Measurements from ENCODE around the gene CSAD. TPM values are rescaled to one million over a fixed set of nuclear protein-coding genes. Genes with fewer than 3 reads are reported as not detected.
A peak's percentile ranks its signal among the peaks of the same experiment; 100 is the strongest.

Gene CSAD
- total RNA-seq, 4 donors from 2014 or later, result 7.2 to 33.6 (median 19.2) TPM

- no peak for TF ChIP-seq POLR2A (IDR thresholded peaks at IDR 0.05)
- TF ChIP-seq, protein P1, sequence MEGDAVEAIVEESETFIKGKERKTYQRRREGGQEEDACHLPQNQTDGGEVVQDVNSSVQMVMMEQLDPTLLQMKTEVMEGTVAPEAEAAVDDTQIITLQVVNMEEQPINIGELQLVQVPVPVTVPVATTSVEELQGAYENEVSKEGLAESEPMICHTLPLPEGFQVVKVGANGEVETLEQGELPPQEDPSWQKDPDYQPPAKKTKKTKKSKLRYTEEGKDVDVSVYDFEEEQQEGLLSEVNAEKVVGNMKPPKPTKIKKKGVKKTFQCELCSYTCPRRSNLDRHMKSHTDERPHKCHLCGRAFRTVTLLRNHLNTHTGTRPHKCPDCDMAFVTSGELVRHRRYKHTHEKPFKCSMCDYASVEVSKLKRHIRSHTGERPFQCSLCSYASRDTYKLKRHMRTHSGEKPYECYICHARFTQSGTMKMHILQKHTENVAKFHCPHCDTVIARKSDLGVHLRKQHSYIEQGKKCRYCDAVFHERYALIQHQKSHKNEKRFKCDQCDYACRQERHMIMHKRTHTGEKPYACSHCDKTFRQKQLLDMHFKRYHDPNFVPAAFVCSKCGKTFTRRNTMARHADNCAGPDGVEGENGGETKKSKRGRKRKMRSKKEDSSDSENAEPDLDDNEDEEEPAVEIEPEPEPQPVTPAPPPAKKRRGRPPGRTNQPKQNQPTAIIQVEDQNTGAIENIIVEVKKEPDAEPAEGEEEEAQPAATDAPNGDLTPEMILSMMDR (IDR thresholded peaks at IDR 0.05), result no peak
- H3K4me3 ChIP-seq (ENCODE audit: low read depth, poor library complexity, severe bottlenecking), result no peak overlapping the region
- intact Hi-C loops (cut with DNase I; ENCODE audit: low total_unique reads), result no loop called here
- peak in 1 of 2 donors; percentile 69 for DNase-seq (ENCODE audit: low spot score in 2 of 2)
- WGBS, 2 donors, result 77 to 85% methylated on average over 2 of the region's 2 CpGs
These were observed 20.1 kb downstream of the CSAD start for GRCh38 chr12:53160673-53161072.

- DNase-seq (ENCODE audit: low spot score in 2 of 2), result peak in 1 of 2 donors; percentile 72
- intact Hi-C loops (cut with DNase I; ENCODE audit: low total_unique reads), result no loop called here
- 82 to 85% methylated on average over 14 to 16 of the region's 16 CpGs for WGBS, 2 donors
- TF ChIP-seq POLR2A (IDR thresholded peaks at IDR 0.05), result no peak
- TF ChIP-seq, protein P1 (IDR thresholded peaks at IDR 0.05), result no peak
- no peak overlapping the region for H3K4me3 ChIP-seq (ENCODE audit: low read depth, poor library complexity, severe bottlenecking)
These were observed 20.7 kb downstream of the CSAD start for GRCh38 chr12:53160000-53160399.

- WGBS, 2 donors, result 12 to 14% methylated on average over 14 of the region's 14 CpGs
- peak; percentile 82 to 97 for DNase-seq (ENCODE audit: low spot score in 2 of 2)
- no peak overlapping the region for H3K4me3 ChIP-seq (ENCODE audit: low read depth, poor library complexity, severe bottlenecking)
- intact Hi-C loops (cut with DNase I; ENCODE audit: low total_unique reads), result no loop called here
- TF ChIP-seq POLR2A (IDR thresholded peaks at IDR 0.05), result no peak
- TF ChIP-seq, protein P1 (IDR thresholded peaks at IDR 0.05), result peak in 2 of 3 donors; percentile 67 to 95
These were observed 21.4 kb downstream of the CSAD start for GRCh38 chr12:53159195-53159839.

DNA sequence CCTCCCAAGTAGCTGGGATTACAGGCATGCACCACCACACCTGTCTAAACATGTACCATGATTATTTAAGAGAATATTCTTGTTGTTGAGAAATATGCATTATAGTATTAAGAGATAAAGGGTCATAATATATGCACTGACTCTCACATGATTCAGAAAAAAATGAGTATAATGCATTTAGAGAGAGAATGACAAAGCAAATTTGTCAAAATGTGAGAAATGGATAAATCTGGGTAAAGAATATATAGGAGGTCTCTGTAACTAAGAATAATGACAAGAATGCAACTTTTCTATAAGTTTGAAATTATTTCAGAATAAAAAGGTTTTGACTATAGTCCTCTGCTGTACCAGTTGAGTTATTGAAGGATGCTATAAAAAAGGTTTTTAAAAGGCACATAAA lies 28.3 kb downstream of the CSAD start:
- no peak for DNase-seq (ENCODE audit: low spot score in 2 of 2)
- intact Hi-C loops (cut with DNase I; ENCODE audit: low total_unique reads), result no loop called here
- no peak overlapping the region for H3K4me3 ChIP-seq (ENCODE audit: low read depth, poor library complexity, severe bottlenecking)
- TF ChIP-seq, protein P1 (IDR thresholded peaks at IDR 0.05), result no peak
- no peak for TF ChIP-seq POLR2A (IDR thresholded peaks at IDR 0.05)

DNA sequence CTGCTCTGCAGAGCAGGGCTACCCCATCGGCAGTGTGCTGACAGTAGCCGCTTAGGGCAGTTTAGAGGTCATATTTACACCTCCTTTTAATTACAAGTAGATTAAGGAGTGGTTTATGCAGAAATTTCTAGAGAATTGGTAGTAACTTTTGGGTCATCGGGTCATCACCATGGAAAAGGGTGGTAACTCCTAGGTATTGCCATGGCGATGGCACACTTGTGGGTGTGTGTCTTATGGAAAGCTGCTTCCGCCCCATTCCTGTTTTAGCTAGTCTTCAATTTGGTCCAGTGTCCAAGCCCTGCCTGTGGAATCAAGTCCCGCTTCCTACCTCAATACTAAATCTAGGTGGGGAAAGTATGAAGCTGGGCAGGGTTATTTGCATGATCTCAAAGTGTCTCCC lies 29.7 kb downstream of the CSAD start:
- intact Hi-C loops (cut with DNase I; ENCODE audit: low total_unique reads), result no loop called here
- 85 to 90% methylated on average over 6 of the region's 6 CpGs for WGBS, 2 donors
- TF ChIP-seq POLR2A (IDR thresholded peaks at IDR 0.05), result no peak
- TF ChIP-seq, protein P1 (IDR thresholded peaks at IDR 0.05), result no peak
- DNase-seq (ENCODE audit: low spot score in 2 of 2), result peak in 1 of 2 donors; percentile 36
- H3K4me3 ChIP-seq (ENCODE audit: low read depth, poor library complexity, severe bottlenecking), result no peak overlapping the region

- 89% methylated on average over 15 of the region's 15 CpGs for WGBS, 2 donors
- DNase-seq (ENCODE audit: low spot score in 2 of 2), result no peak
- no peak overlapping the region for H3K4me3 ChIP-seq (ENCODE audit: low read depth, poor library complexity, severe bottlenecking)
- intact Hi-C loops (cut with DNase I; ENCODE audit: low total_unique reads), result no loop called here
- no peak for TF ChIP-seq POLR2A (IDR thresholded peaks at IDR 0.05)
- TF ChIP-seq, protein P1 (IDR thresholded peaks at IDR 0.05), result no peak
These were observed 33.1 kb downstream of the CSAD start for GRCh38 chr12:53147653-53148052.
